Stimulated activated naive CD4-positive, alpha-beta T cell treated with Interleukin-2 at 50 U/mL for 16 hours (primary cell): ENCODE results near the gene SCAANT1.

Experiments used
- DNase-seq: peaks from one replicate; lab custom pipeline; 2025; lab: John Stamatoyannopoulos, UW

SCAANT1 gene

DNA sequence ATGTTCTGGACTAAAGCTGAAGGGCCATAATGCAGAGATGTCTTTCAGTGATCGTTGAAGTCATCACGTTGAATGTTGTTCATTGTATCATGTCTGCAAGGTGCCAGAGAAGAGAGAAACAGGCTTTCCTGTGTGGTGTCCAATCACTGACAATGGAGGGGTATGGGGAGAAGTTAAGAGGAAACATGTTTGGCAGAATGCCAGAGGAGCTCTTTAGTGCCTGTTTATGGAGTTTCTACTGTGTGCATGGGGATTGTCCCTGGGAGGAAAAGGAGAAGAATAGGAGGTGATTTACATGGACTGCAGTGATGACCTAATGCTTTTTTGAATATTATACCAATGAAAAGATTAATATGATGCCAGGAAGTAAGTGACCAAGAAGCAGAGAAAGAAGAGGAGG, 11.7 kb downstream of the SCAANT1 start:
- DNase-seq: no peak

DNA sequence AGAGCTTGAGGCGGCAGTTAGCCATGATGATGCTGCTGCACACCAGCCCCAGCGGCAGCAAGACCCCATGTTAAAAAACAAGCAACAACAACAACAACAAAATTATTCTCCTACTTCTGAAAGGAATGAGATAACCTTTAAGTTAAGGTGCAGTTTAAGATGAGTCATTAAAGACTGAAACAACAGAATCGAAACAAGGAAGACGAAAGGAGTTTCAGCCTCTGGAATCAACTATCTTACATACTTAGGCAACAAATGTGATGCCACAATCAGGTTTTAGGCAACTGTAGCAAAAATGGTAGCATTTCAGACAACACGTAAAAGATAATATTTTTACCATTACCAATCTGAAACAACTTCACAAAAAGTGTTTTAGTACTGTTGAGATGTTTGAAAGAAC, 12.2 kb downstream of the SCAANT1 start:
- no peak for DNase-seq

- no peak for DNase-seq
These were observed 15.7 kb downstream of the SCAANT1 start for GRCh38 chr3:63896332-63897030.

GRCh38 chr3:63895422-63896189, 16.6 kb downstream of the SCAANT1 start:
- no peak for DNase-seq

- DNase-seq: no peak
These were observed 19.3 kb downstream of the SCAANT1 start for GRCh38 chr3:63892773-63893352.

DNA sequence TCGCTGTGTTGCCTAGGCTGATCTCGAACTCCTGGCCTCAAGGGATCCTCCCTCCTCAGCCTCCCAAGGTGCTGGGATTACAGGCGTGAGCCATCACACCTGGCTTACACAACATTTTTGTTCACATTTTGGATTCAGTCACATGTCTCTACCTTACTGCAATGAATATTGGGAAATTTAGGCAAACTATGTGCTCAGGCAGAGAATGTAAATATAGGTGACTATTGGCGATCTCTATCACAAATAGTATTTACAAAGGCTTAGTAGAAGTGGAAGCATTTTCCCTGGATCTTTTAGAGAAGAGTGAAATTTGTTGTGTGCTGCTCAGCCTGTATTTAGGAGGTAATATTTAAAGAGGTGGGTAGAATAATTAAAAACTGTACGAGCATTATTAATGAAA, 20.7 kb downstream of the SCAANT1 start:
- DNase-seq: no peak

DNA sequence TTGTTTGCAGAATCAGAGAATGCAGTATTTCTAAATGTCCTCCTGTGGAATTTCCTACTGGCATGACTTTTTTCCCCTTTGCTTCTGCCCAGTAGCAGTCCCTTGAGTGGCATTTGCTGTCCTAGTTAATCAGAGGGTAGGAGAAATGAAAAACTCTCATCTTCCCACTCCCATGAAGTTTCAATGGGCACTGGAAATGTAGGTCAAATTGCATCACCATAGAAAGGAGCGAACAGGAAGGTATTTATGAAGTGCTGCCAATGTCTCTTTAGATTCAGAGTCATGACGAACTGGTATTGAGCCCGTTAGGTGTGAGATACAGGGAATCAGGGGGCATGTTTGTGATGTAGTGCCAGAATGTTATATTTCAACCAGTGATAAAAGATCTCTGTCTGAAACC, 25.3 kb downstream of the SCAANT1 start:
- no peak for DNase-seq

- no peak for DNase-seq
These were observed 31.5 kb downstream of the SCAANT1 start for GRCh38 chr3:63880653-63881052.

DNA sequence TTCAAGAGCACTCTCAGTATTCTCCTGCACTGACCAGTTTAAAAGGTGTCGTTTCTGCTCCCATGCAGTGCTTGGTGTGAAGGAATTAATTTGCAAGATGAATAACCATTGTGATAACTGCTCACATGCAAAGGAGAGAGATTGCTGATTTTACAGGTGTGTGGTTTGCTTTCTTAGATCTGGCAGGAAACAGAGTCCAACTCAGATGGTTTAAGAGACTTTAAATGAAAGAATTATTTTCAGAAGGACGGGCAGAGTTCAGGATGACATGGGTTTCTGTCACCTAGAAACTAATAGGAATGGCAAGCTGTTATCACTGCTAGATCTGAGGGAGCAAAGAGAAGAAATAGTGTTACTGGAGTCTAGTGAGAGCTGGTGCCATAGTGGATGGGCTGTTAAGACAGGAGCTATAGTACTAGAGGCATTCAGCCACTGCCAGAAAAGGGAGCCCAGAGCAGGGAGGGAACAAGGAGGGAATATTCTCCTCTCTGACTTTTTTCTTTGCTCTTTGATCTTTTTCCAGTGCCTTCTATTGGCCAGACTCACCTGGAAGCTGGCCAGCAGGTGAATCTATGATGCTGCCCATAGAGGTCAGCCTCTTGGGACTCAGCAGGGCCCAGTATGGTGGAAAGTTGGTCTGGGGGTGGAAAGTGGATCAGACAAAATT, 33.7 kb downstream of the SCAANT1 start:
- no peak for DNase-seq

DNA sequence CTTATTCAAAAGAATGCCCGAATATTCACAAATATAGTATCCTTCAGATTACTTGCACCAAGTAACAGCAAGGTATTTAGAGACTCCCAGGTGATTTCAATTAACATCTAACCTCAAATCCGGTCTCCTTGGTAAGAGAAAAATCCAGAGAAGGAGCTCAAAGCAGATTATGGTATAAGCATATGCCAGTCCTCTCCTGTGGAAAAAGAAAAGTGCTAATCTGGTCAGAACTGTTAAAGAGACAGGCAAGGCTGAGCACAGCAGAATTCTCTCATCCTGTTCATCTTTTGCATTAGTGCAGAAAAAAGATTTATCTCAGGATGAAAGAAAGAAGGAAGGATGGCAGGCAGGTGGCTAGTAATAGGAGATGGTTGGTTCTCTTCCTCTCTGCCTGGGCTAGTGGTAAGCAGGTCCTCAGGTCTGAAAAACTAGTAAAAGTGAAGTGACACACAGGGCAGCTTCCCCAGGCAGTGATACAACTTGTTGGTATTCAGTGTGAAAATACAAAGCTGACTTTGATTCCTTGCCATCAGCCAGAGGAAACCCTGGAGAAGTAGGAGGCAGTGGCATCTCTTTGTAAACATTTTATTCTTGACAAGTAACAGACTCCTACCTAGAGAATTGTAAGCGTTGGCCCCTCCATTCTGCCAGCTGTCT, 34.3 kb downstream of the SCAANT1 start:
- DNase-seq: no peak

GRCh38 chr3:63876260-63876659, 35.9 kb downstream of the SCAANT1 start:
- DNase-seq: no peak

DNA sequence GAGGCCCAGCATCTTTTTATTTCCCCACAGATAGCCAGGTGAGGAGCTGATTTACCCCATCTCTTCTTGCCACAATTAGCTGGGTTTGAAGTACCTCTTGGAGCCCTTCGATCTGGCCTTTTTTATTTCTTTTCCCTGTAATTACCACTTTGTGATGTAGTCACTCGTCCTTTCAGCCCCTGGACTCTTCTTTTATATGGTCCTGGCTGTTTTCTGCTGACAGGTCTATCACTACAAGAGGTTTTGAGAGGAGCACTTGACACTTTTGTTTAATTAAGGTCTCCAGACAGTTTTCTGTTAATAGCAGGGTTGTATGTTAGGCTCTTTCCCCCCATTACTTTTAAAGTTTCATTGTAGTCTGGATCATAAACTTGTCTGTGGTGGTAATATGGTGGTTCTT, 36.7 kb downstream of the SCAANT1 start:
- no peak for DNase-seq

DNA sequence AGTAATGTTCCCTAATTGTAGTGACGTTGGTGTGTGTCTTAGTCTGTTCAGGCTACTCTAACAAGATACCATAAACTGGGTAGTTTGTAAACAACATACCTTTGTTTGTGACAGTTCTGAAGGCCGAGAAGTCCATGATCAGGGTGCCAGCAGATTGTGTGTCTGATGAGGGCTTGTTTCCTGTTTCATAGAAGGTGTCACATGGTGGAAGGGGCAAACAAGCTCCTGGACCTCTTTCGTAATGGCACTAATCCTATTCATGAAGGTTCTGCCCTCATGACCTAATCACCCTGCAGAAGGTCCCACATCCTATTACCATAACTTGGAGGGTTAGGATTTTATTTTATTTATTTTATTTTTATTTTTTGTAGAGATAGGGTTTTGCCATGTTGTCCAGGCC, 37.4 kb downstream of the SCAANT1 start:
- no peak for DNase-seq

- no peak for DNase-seq
These were observed 39.9 kb downstream of the SCAANT1 start for GRCh38 chr3:63872135-63872924.

DNA sequence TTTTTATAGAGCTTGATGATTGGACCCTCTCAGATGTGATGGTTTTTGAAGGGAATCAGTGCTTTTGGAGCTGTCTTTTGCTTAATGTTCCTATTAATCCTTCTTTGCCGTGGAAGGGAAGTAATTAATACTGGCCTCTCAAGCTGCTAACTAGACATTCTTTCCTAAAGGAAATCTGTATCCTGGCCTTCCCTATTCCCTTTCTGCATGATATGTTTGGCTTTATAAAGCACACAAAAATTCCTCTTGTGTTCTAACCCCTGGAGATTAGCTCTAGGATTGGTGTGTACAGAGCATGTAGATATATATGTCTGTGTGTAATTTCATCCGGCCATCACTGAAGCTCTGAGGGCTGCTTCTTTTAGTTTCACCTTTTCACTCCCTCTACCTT, 41.6 kb downstream of the SCAANT1 start:
- DNase-seq: no peak

- no peak for DNase-seq
These were observed 42.1 kb downstream of the SCAANT1 start for GRCh38 chr3:63869940-63870614.

DNA sequence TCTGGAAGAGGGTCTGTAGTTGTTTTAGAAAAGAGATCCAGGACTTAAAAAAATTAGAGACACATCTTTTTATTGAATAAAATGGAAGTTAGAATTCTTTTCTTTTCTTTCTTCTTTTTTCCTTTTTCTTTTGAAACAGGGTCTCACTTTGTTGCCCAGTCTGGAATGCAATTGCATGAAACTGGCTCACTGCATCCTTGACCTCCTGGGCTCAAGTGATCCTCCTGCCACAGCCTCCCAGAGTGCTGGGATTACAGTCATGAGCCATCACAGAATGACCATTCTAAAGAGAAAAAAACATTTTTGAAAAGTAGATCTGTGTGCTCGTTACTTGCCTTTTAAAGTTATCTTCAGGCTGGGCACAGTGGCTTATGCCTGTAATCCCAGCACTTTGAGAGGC, 45.0 kb downstream of the SCAANT1 start:
- DNase-seq: no peak

- DNase-seq: no peak
These were observed 47.2 kb downstream of the SCAANT1 start for GRCh38 chr3:63864965-63865327.

DNA sequence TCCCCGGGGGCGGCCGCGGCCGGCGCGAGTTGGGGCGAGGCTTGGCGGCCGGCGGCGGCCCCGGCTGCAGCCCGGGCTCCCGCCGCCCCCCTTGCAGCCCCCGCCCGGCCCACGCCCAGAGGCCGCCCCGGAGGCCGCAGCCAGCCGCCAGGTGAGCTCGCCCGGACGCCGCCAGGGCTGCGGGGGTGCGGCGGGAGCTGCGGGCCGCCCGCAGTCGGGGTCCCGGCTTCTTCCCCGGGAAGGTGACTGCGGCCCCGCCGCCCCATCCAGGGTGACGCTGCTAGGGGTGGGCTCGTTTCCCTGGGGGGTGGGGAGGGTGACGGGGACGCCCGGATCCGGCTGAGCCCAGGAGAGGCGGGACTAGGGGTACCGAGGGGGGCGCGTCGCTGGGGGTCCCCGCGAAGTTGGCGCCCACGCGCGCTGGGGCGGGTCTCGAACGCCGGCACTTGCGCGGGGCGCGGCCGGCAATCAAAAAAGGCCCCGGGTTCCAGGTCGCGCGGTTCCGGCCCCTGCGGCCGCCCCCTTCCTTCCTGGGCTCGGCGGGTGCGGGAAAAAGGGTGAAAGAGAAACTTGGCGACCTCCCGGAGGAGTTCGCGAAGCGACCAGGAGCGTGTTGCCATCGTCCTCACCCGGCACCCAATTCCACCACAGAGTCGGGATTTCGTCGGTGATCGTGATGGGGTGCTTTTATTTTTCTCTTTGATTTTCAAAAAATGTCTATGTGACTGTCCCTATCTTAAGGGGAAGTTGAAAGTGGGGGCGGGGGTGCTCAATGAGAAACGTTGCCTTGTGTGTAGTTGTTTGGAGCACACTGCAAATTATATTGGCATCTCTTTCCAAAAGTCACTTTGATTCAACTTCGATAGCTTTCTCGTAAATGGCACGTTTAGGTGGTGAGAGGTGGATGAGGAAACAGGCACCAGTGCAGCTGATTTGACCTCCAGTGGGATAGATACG, 47.9 kb downstream of the SCAANT1 start:
- peak; percentile 34 for DNase-seq
